CD1c-positive myeloid dendritic cell (primary cell): ENCODE data around the gene VANGL2.

Experiments
- DNase-seq: peaks from one replicate; pipeline ENCODE4 v3.0.0-alpha.2; 2016; ENCODE audit errors: extremely low spot score

VANGL2 gene

DNA sequence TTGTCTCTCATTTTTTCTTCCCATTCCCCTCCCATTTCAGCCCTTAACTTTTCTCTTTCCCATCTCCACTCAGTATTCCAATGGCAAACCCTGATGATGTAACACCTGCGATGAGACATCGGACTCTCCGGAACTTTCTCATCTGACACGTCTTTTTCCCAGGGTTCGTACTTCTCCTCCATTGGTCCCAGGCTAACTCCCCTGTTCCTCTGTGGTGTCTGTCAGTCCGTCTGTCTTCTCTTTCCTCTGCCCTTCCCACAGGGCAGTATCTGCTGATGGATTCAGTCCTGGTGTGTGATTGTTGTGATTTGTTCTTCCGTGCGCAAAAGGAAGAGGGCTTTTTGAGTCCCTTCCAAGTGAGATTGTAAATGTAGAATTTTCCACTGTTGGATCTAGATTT, 27.7 kb downstream of the VANGL2 start:
- no peak for DNase-seq

DNA sequence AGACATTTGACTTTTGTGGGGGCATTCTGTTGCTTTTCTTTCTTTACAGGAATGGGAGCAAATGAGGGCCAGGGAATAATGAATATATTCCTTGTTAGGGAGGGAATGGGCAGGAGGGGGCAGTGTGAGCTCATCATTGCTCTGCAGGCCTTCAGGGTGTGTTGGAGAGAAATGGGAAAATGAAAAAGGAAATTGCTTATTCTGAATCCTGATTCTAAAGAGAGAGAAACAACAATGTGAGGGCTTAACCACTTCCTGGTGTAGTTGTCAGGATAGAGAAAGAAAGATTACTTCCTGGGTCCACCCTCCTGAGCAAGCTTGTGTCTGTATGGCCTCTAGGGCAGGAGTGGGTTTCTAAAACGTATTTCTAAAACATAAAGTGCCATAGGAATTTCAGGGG, 28.3 kb downstream of the VANGL2 start:
- DNase-seq = peak; percentile 59

DNA sequence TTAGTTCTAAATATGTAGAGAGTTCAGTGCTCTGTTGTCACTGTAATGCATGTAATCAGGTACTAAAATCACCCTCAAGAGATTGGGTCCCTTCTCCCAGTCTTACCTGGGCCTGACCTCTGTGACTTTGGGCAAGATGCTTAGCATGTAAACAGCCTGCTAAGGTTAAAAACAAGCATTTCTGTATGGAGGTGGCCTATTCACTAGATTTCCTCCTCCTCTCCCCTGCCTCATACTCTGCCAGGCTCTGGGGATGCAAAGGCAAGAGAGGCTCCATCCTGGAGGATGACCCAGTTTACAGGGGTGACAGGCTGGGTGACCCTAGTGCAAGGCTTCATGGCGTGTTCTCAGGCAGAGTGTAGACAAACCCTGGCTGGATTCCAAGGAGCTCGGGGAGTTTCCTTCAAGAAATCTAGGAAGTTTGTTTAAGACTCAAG, 28.8 kb downstream of the VANGL2 start:
- DNase-seq = peak; percentile 24

DNA sequence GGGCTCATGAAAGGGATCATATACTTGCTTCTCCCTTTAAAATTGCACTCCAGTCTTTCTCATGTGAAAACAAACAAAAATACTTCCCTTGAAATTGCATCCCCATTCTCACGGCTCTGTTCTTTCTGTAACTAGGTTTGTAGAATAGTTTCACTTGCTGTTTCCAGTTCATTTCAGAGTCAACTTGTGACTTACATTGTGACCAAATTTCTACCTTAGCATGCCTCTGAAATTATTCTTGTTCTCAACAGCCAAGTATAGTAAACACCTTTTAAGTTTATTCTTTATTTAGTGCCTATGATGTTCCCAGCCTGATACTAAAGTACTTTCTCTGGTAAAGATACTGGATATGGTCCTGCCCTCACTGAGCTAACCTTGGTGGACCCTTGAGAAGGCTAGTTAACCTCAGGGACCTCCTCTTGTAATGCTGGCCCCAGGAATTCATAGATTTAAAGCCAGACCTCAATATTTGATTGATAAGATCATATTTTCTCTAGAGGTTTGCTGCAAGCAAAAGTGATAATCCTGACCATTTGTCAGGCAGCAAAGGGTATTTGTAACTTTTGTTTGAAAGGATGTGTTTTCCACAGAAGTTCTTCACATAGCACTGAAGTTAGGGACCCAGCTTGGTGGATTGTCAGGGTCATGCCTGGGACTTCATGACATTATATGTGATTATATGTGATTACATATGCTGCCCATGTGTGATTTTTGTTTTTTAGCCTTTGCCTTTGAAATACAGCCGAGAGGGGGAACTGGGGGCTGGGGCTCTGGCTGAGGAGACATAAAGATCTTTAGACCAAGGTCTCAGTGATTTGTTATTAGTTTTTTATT, 29.6 kb downstream of the VANGL2 start:
- peak; percentile 21 for DNase-seq

DNA sequence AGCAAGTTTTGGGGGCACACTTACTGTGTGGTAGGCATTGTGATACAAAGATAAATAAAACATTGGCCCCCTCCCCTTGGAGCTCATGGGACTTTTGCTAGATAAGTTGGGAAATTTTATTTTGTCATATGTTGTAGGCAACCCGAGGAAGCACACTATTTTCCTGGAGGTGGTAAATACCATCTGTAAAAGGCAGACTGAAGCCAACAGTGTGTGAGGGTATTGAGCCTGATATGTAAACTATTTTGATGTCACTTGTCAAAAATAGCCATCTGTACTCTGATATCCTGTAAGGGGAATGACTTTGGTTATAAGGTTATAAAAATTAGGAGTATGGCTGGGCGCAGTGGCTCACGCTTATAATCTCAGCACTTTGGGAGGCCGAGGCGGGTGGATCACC, 30.6 kb downstream of the VANGL2 start:
- no peak for DNase-seq

DNA sequence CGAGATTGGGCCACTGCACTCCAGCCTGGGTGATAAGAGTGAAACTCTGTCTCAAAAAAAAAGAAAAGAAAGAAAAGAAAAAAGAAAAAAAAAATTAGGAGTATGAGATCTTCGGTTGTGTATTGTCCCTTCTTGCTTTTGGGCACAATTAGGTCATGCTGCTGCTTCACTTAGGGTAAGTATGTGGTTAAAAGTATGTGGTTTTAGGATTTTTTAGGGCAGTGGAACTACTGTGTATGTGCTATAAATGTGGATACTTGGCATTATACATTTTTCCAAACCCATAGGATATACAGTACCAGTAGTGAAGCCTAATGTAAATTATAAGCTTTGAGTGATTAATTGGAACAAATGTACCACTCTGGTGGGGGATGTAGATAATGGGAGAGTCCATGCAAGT, 31.2 kb downstream of the VANGL2 start:
- no peak for DNase-seq

DNA sequence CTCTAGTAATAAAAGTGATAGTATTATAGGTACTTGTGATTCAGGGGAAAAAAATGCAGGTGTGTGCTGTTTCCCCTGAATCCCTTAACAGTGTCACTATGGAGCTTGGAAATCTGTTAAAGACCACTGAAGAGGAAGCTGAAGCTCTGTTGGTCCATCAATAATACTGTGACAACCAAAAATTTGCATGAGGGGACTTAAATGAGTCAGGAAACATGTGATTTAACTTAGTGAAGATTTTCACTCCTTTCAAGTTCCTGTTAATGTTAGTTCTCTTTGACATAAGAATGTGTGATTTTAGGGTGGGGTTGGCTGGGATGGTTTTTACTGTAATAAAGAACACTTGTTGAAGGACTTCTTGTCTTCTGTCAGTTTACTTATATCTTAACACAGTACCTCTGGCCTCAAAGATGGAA, 32.0 kb downstream of the VANGL2 start:
- peak; percentile 66 for DNase-seq

DNA sequence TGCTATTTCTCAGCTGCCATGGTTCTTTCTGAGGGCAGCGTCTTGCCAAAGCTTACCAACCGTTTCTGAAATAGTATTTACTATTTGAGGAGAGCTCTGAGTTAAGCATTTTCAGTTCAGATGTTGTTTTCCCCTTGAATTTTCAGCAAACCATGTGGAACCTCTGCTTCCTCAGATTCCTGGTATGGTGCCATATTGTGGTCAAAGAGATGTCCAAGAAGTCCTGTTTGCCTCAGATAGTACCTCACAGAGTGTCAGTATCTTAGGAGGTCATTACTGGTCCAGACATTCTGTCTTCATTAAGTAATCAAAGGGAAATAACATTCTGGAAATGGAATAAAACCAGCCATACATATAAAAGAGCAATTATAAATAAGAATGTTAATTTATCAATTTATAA, 36.6 kb downstream of the VANGL2 start:
- no peak for DNase-seq

DNA sequence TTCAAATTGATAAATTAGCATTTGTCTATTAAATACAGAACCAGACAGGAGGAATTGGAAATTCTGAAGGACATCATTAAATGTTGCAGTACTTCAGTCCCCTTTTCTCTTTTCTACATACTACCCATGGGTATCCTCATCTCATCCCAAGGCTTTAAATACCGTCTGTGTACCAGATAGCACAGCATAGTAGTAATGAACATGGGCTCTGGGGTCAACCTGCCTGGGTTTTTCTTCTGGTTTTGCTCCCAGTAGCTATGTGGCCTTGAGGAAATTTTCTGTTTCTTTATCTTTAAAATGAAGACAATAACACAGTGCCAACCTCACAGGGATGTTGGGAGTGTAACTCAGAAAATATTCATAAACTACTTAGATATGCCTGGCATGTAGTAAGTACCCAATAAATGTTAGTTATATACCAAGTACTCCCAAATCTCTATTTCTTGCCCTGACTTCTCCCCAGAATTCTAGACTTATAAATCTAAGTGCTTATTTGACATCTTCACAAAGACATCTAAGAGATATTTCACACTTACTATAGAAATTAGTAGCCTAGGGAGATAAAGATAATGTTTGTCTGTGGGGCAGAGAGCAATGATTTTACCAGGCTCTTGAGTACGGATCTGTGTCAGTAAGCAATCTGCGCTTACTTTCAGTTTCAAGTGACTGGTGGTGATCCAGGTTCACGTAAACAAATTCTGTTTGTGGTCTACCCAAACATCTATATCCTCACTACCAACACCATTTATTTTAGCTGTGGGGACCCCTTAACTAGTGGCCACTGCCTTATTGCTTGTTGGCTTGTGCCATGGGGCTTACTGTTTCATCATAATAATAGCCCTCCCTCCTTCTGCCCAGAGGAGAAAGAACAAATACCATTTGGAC, 37.3 kb downstream of the VANGL2 start:
- DNase-seq = peak; percentile 23

DNA sequence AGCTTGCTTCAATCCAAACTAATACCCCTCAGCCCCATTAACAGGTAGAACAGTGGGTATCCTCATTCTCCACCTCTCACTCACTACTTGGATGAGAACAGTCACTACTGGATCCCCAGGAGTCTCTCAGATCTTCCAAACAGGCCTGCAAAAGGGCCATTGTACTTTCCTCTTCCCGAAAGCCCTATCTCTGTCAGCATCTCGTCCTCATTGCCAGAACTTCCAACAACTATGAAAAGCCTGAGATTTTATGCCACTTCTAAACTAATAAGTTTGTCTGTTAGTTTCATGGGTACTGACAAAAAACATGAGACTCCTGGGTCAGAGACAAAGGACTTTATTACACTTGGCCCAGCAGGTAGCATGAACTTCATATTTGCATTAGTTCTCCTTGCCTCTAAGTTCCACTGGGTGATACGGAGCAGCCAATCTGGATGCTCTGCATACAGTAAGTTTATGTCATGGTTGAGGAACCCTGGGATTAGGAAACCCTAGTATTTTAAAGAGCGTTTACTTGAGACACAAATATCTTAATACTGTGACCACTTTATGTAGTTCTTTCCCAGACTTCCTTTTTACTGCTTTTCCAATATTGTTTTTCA, 38.1 kb downstream of the VANGL2 start:
- no peak for DNase-seq

DNA sequence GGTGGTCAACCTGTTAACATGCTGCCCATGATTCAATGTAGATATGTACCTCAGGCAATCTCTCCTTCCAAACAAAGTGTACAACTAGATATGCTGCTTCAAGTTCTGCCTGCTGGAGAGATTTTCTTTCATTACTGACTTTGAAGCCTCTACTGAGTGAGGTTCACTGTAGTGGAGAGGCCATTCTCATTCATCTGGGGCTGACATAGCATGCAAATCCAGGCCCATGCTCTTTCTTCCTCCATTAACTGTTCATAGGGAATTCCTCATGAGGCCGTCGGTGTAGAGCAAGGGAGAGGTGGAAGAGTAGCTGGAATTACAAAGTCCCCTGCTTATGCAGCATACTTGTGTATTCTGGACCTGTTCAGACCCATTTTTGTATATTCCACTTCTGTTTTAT, 38.6 kb downstream of the VANGL2 start:
- DNase-seq = no peak

DNA sequence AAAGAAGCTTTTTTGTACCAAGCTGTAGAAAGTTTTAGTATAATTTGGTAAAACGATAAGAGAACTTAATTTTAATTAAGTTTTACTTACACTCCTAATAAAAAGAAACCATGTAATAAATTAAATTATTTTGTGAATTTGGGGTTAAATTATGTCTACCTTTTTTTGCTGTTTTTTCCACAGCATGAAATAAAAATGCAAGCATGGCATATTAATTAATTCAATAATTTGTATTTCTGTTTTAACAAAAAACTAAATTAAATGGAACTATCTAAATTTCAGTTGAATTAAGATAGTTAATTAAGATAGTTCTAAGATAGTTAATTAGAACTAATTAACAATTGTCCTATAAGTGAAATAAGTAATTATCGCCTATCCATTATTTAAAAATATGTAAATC, 39.4 kb downstream of the VANGL2 start:
- no peak for DNase-seq

DNA sequence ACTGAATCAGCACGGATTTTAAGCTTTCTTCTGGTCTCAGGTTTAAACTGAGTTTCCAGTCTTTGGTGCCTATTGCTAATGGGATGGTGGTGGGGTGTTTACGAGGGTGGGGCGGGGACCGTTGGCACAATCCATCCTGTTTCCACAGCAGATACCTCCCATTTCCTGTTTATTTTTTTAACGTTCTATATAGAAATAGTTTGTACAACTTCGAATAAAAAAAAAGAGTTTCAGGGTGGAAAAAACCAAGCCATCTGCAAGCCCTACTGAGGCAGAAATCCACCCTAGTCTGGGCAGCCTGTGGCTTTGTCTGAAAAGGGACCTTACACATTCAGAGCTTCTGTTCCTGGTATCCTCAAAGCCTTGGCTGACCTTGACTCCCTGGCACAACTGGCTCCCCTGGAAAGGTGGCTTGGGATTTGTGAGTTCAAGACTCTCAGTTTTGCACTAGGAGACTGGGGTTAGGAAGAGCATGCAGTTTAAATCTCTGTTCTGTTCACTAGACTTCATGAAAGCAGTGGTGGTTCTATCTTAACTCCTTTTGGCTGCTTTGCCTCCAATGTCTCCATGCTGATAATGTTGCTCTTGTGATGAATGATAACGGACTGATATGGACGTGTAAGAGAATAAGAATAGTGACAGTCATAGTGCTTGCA, 46.7 kb downstream of the VANGL2 start:
- no peak for DNase-seq

DNA sequence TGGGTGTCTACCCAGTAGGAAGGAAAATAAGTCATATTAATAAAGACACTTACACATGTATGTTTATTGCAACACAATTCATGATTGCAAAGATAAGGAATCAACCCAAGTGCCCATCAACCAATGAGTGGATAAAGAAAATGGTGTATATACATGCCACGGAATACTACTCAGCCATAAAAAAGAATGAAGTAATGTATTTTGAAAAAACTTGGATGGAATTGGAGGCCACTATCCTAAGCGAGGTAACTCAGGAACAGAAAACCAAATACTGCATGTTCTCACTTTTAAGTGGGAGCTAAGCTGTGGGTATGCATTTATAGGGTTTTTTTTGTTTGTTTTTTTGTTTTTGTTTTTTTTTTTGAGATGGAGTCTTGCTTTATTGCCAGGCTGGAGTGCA, 49.1 kb downstream of the VANGL2 start:
- no peak for DNase-seq

DNA sequence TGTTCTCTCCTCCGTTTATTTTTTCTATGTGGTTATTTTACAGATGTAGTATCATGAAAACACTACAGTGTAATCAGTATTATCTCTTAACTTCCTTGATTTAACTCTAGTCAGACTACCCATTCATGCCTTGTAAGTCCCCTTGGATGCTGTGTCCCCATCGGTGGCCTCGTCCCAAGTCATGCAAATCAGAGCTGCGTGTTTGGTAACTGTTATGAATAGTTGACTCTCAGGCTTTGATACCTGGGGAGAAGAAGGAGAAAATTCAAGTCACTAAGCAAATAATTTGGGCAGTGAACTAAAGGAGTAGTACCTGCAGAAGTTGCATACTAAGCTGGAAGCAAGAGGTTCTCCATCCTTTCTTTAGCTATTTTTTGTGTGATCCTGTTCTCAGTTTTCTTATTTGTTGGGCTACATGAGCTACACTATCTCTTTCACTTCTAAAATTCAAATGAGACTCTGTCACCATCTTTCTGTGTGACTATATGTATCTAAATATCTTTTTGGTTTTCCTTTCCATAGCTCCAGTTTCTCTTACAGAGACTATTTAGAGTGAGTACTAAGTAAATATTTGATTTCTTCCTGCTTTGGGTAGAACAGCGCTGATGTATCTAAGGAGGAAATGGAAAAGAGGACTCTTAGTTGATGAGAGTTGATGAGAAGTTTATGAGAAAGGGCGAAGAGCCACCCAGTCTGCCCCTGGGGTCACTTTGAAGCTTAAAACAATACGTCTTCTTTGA, 50.9 kb downstream of the VANGL2 start:
- no peak for DNase-seq

DNA sequence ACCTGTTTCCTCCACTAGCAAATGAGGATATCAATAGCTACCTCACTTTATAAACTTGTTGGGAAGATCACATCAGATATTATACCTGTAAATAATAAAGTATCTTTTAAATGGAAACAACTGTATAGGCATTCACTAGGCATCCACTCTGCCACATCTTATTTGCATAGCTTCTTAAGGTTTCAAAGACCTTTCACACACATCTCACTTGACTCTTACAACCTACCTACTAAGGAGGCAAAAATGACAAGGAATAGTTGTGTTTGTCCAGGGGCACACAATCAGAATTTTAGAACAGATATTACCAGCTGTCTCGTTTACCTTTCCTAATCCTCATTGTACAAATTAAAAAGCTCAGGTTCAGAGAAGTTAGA, 51.5 kb downstream of the VANGL2 start:
- DNase-seq = no peak

DNA sequence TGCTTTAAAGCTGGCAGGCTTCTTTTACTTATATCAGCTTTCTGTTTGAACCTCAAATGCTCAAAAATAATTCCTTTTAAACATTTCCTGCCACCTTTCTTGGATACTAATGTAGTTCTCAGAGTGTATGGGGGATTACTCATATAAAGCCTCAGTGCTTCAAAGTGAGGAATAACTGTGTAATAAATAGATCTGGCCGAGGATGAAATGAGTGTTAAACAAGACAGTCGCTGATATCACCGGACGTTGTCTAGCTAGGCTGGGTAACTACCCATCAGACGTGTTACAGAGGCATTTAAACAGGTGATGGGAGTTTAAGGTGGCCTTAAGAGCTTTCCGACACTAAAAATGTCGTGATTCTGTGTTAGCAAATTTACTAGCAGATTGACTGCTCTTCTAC, 53.1 kb downstream of the VANGL2 start:
- no peak for DNase-seq

DNA sequence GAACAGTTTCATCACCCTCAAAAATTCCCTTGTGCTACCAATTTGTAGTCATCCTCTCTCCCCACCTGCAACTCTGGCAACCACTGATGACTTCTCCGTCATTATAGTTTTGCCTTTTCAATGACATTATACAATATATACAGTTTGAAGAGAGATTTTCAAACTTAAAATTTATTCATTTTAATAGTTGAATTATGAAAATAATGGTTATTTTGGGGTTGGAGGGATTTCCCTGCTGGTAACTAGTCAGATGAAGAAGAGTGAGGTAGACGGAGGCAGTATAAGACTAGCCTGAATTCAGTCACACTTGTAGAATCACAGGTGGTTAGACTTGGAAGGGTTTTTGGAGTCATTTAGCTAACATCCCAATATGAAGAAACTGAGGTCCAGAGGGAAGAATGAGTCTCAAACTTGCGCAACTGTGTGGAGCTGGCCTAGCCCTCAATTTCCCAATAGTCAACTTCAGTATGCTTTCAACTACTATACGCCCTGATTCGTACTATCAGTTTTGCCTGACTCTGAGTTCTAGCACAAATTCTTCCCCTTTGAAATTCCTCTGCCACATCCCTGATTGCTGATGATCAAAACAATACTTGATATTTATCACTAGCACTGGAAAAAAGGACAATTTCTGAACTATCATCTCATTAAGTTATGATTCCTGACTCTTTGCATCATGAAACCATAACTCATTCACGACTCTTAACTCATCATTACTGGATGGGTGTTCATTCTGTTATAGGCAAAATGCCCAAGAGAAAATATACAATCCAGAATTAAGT, 54.2 kb downstream of the VANGL2 start:
- no peak for DNase-seq

DNA sequence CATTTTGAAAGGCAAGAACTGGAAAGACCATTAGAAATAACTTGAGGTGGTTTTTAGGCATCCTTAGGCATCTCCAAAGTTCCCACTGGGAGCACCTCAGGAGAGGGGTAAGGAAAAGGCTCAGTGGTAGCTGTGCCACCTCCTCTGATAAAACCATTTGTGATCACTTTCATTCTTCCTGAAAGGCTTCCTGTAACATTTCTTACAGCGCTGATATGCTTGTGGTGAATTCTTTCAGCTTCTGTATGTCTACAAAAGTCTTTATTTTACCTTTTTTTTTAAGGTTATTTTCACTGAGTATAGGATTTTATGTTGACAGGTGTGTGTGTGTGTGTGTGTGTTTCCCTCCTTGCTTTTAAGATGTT, 54.8 kb downstream of the VANGL2 start:
- DNase-seq = no peak

DNA sequence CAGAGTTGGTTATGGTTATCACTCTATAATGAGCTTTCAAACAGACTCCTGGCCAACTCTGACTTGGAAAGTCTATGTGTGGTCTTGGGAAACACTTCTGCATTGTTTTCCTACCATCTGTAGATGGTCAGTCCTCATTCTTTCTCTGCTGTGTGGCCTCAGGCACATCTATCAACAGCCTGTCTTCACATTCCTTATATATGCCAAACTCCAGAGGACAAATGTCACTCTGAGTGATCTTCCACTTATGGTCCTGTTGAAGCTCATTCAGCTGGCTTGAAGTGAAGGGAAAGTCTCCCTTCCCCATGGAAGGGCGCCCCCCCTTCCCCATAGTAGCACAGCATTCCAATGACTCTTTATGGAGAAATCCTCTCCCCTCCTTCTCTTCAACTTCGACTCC, 58.7 kb downstream of the VANGL2 start:
- no peak for DNase-seq

DNA sequence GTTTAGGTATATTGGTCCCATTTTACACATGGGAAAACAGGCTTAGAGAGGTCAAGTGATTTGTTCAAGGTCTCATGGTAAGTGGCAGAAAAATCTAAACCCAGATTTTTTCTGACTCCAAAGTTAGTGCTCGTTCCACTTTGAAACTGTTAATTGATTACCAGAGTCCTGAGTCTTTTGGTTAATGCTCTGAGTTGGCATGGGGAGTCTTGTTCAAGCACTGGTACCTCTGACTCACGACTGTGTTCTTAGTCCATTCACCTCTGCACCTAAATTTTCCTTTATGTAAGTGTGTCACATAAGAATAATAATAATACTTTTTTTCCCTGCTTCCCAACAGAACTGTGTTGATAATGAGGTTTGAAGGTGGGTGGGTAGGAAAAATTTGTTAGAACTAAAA, 59.3 kb downstream of the VANGL2 start:
- no peak for DNase-seq
